C4-2B (cell line): ENCODE measurements around the gene GNA15.
"Not testable (repeated sequence)": the region's sequence is repeated elsewhere in the genome, so short reads cannot be mapped to it uniquely, and the experiment has no call there.

Source experiments
- CTCF ChIP-seq: fragments of 450-650 bp; conservative IDR thresholded peaks from 2 replicates; pipeline ENCODE4 v1.5.1; 2017; ENCODE audit warnings: mild to moderate bottlenecking
- ZFX ChIP-seq: fragments of 450-650 bp; IDR thresholded peaks from 2 replicates; pipeline ENCODE4 v1.6.1; 2017

GRCh38 chr19:3191806-3192104 is 55.9 kb downstream of the GNA15 start:
- TF ChIP-seq CTCF, ZFX: not testable (repeated sequence)
